ENCODE data around the gene THRAP3. TPM values are rescaled to one million over a fixed set of nuclear protein-coding genes. Genes with fewer than 3 reads are reported as not detected.
A peak's percentile ranks its signal among the peaks of the same experiment; 100 is the strongest.

Gene THRAP3
- total RNA-seq, 5 donors from 2014 or later (not counting 1 experiment from before 2014, with no cell fraction given): 75.2 to 111 (median 101) TPM

GRCh38 chr1:36177589-36178431 lies 46.4 kb upstream of the THRAP3 start:
- Histone ChIP-seq H3K4me3 (ENCODE audit: control insufficient read depth in 1 of 2, extremely low read depth in 1 of 2, low read length in 1 of 2) (no peak overlapping the region), H3K27me3 (replicated peaks in 1 of 2; ENCODE audit: control insufficient read depth in 2 of 2, extremely low read depth in 1 of 2, insufficient read depth in 2 of 2, low read length in 1 of 2) (no peaks in the 10 kb centered on the region), H3K27ac (ENCODE audit: low read length) (no peak overlapping the region), H3K9me3 (no peaks in the 10 kb centered on the region), H3K4me1 (ENCODE audit: control insufficient read depth in 1 of 2, extremely low read depth in 1 of 2, insufficient read depth in 2 of 2, low read length in 2 of 2) (peaks cover 0 to 16% of the 10 kb centered on the region in 2 experiments), H3K36me3 (ENCODE audit: control insufficient read depth in 2 of 2, extremely low read depth in 1 of 2, insufficient read depth in 1 of 2, low read length in 1 of 2) (peaks cover 26 to 84% of the 10 kb centered on the region in 2 donors)
- 97% methylated on average over 20 of the region's 33 CpGs for WGBS (ENCODE audit: insufficient coverage)
- ATAC-seq (replicated peaks in 1 of 4) (no peak), DNase-seq (no peak)
- Mint-ChIP-seq H3K4me1 (peaks cover 6 to 10% (median 9%) of the 10 kb centered on the region in 3 donors), H3K36me3 (peaks cover 49% of the 10 kb centered on the region), H3K4me3 (no peak overlapping the region), H3K27ac (no peak overlapping the region), H3K27me3 (no peaks in the 10 kb centered on the region), H3K9me3 (no peaks in the 10 kb centered on the region)
- ChIA-PET CTCF (no interaction called here), POLR2A (interaction anchor here in 1 of 2 donors (0.7 kb wide), 2 partner anchors 15 to 73 kb away, joined by 3 to 6 read pairs; no protein-coding TSS in a partner anchor)

- ATAC-seq (replicated peaks in 1 of 4) (no peak), DNase-seq (no peak)
- no peak overlapping the region for H3K27ac Mint-ChIP-seq
- peaks cover 0 to 10% of the 10 kb centered on the region in 2 experiments for H3K4me1 ChIP-seq (ENCODE audit: control insufficient read depth in 1 of 2, extremely low read depth in 1 of 2, insufficient read depth in 2 of 2, low read length in 2 of 2)
- H3K9me3 ChIP-seq: no peaks in the 10 kb centered on the region
- 96% methylated on average over 61 of the region's 62 CpGs for WGBS (ENCODE audit: insufficient coverage)
- peaks cover 19 to 76% of the 10 kb centered on the region in 2 donors for H3K36me3 ChIP-seq (ENCODE audit: control insufficient read depth in 2 of 2, extremely low read depth in 1 of 2, insufficient read depth in 1 of 2, low read length in 1 of 2)
- H3K4me1 Mint-ChIP-seq: peaks cover 4 to 9% (median 4%) of the 10 kb centered on the region in 3 donors
- POLR2A ChIA-PET: no interaction called here
- H3K9me3 Mint-ChIP-seq: no peaks in the 10 kb centered on the region
- no peaks in the 10 kb centered on the region for H3K27me3 ChIP-seq (replicated peaks in 1 of 2; ENCODE audit: control insufficient read depth in 2 of 2, extremely low read depth in 1 of 2, insufficient read depth in 2 of 2, low read length in 1 of 2)
- H3K4me3 ChIP-seq (ENCODE audit: control insufficient read depth in 1 of 2, extremely low read depth in 1 of 2, low read length in 1 of 2): no peak overlapping the region
- H3K27ac ChIP-seq (ENCODE audit: low read length): no peak overlapping the region
- CTCF ChIA-PET: no interaction called here
- H3K36me3 Mint-ChIP-seq: peaks cover 43% of the 10 kb centered on the region
- H3K4me3 Mint-ChIP-seq: no peak overlapping the region
- H3K27me3 Mint-ChIP-seq: no peaks in the 10 kb centered on the region
Observed at GRCh38 chr1:36178471-36179219, 45.6 kb upstream of the THRAP3 start.

DNA sequence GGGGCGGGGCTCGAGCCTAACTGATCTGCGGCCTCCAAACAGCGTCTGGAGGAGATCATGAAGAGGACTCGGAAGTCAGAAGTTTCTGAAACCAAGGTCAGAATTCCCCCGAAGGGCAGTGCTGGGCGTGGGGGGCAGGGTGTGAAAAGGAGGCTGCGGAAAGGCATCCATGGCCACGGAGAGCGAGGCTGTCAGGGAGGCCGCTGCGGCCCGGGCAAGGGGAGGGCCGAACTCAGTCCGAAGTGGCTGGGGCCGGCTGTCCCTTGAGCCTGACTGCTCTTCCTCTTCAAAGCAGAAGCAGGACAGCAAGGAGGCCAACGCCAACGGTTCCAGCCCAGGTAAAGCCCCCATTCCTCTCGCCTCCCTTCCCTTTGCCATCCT lies 45.0 kb upstream of the THRAP3 start:
- Mint-ChIP-seq H3K4me1 (peaks cover 0 to 5% (median 2%) of the 10 kb centered on the region in 3 donors), H3K4me3 (no peak overlapping the region), H3K36me3 (peaks cover 37% of the 10 kb centered on the region), H3K27me3 (no peaks in the 10 kb centered on the region), H3K27ac (no peak overlapping the region), H3K9me3 (no peaks in the 10 kb centered on the region)
- no peaks in the 10 kb centered on the region for H3K27me3 ChIP-seq (replicated peaks in 1 of 2; ENCODE audit: control insufficient read depth in 2 of 2, extremely low read depth in 1 of 2, insufficient read depth in 2 of 2, low read length in 1 of 2)
- ChIA-PET POLR2A (no interaction called here), CTCF (no interaction called here)
- no peak for ATAC-seq (replicated peaks in 1 of 4)
- no peaks in the 10 kb centered on the region for H3K9me3 ChIP-seq
- peaks cover 0 to 10% of the 10 kb centered on the region in 2 experiments for H3K4me1 ChIP-seq (ENCODE audit: control insufficient read depth in 1 of 2, extremely low read depth in 1 of 2, insufficient read depth in 2 of 2, low read length in 2 of 2)
- peaks cover 19 to 70% of the 10 kb centered on the region in 2 donors for H3K36me3 ChIP-seq (ENCODE audit: control insufficient read depth in 2 of 2, extremely low read depth in 1 of 2, insufficient read depth in 1 of 2, low read length in 1 of 2)
- no peak overlapping the region for H3K4me3 ChIP-seq (ENCODE audit: control insufficient read depth in 1 of 2, extremely low read depth in 1 of 2, low read length in 1 of 2)
- no peak overlapping the region for H3K27ac ChIP-seq (ENCODE audit: low read length)
- no peak for DNase-seq
- 98% methylated on average over 19 of the region's 19 CpGs for WGBS (ENCODE audit: insufficient coverage)

- DNase-seq: no peak
- Mint-ChIP-seq H3K9me3 (no peaks in the 10 kb centered on the region), H3K27me3 (no peaks in the 10 kb centered on the region), H3K4me1 (peaks cover under 1 to 4% (median under 1%) of the 10 kb centered on the region in 3 donors), H3K27ac (peak overlapping the region; percentile 48 to 53), H3K4me3 (no peak overlapping the region), H3K36me3 (peaks cover 19% of the 10 kb centered on the region)
- no peak overlapping the region for H3K4me3 ChIP-seq (ENCODE audit: control insufficient read depth in 1 of 2, extremely low read depth in 1 of 2, low read length in 1 of 2)
- H3K27ac ChIP-seq (ENCODE audit: low read length): no peak overlapping the region
- no CpG with 5 or more reads among the region's 2 CpGs for WGBS (ENCODE audit: insufficient coverage)
- ChIA-PET POLR2A (interaction anchor here (0.6 kb wide), 2 partner anchors 11 to 94 kb away, joined by 3 to 5 read pairs; no protein-coding TSS in a partner anchor), CTCF (interaction anchor here in 1 of 2 donors (0.6 to 1.3 kb wide), 2 partner anchors 91 to 103 kb away, joined by 3 to 5 read pairs; no protein-coding TSS in a partner anchor)
- peaks cover 0 to 3% of the 10 kb centered on the region in 2 experiments for H3K4me1 ChIP-seq (ENCODE audit: control insufficient read depth in 1 of 2, extremely low read depth in 1 of 2, insufficient read depth in 2 of 2, low read length in 2 of 2)
- peaks cover 0 to 38% of the 10 kb centered on the region in 2 donors for H3K36me3 ChIP-seq (ENCODE audit: control insufficient read depth in 2 of 2, extremely low read depth in 1 of 2, insufficient read depth in 1 of 2, low read length in 1 of 2)
- no peaks in the 10 kb centered on the region for H3K9me3 ChIP-seq
- no peaks in the 10 kb centered on the region for H3K27me3 ChIP-seq (replicated peaks in 1 of 2; ENCODE audit: control insufficient read depth in 2 of 2, extremely low read depth in 1 of 2, insufficient read depth in 2 of 2, low read length in 1 of 2)
- peak in 3 of 4 experiments; percentile 21 to 43 (median 30) for ATAC-seq (replicated peaks in 1 of 4)
Observed at GRCh38 chr1:36182734-36183133, 41.5 kb upstream of the THRAP3 start.

DNA sequence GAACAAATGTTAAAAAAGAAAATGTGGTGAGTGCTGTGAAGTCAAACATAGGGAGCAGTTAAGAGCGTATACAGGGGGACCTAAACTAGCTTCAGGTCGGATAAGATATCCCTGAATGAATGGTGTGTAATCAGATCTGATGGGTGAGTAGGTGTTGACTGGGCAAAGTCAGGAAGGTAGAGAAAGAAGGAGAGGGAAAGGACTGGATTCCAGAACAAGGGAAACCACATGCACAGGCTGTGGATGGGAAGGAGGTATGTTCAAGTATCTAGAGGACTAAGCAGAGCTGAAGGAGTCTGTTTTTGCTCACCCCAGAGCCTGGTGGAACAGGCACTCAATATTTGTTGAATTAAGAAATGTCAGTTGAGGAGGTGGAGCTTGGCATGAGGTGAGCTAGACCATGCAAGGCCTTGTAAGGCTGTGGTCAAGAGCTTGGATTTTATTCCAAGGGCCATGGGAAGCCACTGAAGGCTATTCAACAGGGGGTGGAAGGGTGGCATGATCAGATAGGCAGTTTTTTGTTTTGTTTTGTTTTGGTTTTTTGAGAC lies 40.9 kb upstream of the THRAP3 start:
- Mint-ChIP-seq H3K36me3 (peaks cover 19% of the 10 kb centered on the region), H3K9me3 (no peaks in the 10 kb centered on the region), H3K27ac (peak overlapping the region; percentile 8 to 53), H3K4me3 (no peak overlapping the region), H3K4me1 (peaks cover 6 to 9% (median 7%) of the 10 kb centered on the region in 3 donors), H3K27me3 (no peaks in the 10 kb centered on the region)
- DNase-seq (no peak), ATAC-seq (replicated peaks in 1 of 4) (peak in 2 of 4 experiments; percentile 3 to 7)
- H3K27me3 ChIP-seq (replicated peaks in 1 of 2; ENCODE audit: control insufficient read depth in 2 of 2, extremely low read depth in 1 of 2, insufficient read depth in 2 of 2, low read length in 1 of 2): no peaks in the 10 kb centered on the region
- no peak overlapping the region for H3K27ac ChIP-seq (ENCODE audit: low read length)
- peaks cover 0 to 31% of the 10 kb centered on the region in 2 donors for H3K36me3 ChIP-seq (ENCODE audit: control insufficient read depth in 2 of 2, extremely low read depth in 1 of 2, insufficient read depth in 1 of 2, low read length in 1 of 2)
- peaks cover 0 to 9% of the 10 kb centered on the region in 2 experiments for H3K4me1 ChIP-seq (ENCODE audit: control insufficient read depth in 1 of 2, extremely low read depth in 1 of 2, insufficient read depth in 2 of 2, low read length in 2 of 2)
- H3K9me3 ChIP-seq: no peaks in the 10 kb centered on the region
- CTCF ChIA-PET: interaction anchor here in 1 of 2 donors (1.3 kb wide), 1 partner anchor 102 kb away, joined by 5 read pairs; no protein-coding TSS in a partner anchor
- POLR2A ChIA-PET: interaction anchor here (0.6 kb wide), 3 partner anchors 12 to 100 kb away, joined by 3 to 5 read pairs (median 5); no protein-coding TSS in a partner anchor
- WGBS (ENCODE audit: insufficient coverage): 83% methylated on average over 2 of the region's 2 CpGs
- no peak overlapping the region for H3K4me3 ChIP-seq (ENCODE audit: control insufficient read depth in 1 of 2, extremely low read depth in 1 of 2, low read length in 1 of 2)
